HepG2 (cell line): ENCODE data around the gene DFFA. TPM values are rescaled to one million over a fixed set of nuclear protein-coding genes. Genes with fewer than 3 reads are reported as not detected.

ENCODE experiments used
- E2F5 ChIP-seq: sonication (generic); formaldehyde crosslinking; conservative IDR thresholded peaks from 2 replicates; pipeline ENCODE4 v1.4.0; 2020; ENCODE audit warnings: missing genetic modification reagents
- GATAD1 ChIP-seq: IDR thresholded peaks from 2 replicates; pipeline ENCODE4 v1.6.1; 2016; ENCODE audit warnings: missing genetic modification reagents, missing compliant biosample characterization
- HDAC2 ChIP-seq: sonication (generic); formaldehyde crosslinking; IDR thresholded peaks from 2 replicates; pipeline ENCODE4 v1.4.0; 2020; ENCODE audit warnings: missing genetic modification reagents
- MED8 ChIP-seq: sonication (generic); formaldehyde crosslinking; IDR thresholded peaks from 2 replicates; pipeline ENCODE4 v1.8.1; 2023; ENCODE audit warnings: mild to moderate bottlenecking, missing genetic modification reagents; ENCODE audit not compliant: insufficient replicate concordance
- MEIS2 ChIP-seq: sonication (generic); formaldehyde crosslinking; IDR thresholded peaks from 2 replicates; pipeline ENCODE4 v1.9.0; 2021; ENCODE audit warnings: mild to moderate bottlenecking, missing genetic modification reagents
- NFIB ChIP-seq: sonication (generic); formaldehyde crosslinking; IDR thresholded peaks from 2 replicates; pipeline ENCODE4 v1.9.0; 2021; ENCODE audit warnings: missing genetic modification reagents, mild to moderate bottlenecking, borderline replicate concordance
- PRDM15 ChIP-seq: sonication (generic); formaldehyde crosslinking; IDR thresholded peaks from 2 replicates; pipeline ENCODE4 v1.4.0; 2020; ENCODE audit warnings: missing genetic modification reagents
- TEAD3 ChIP-seq: optimal IDR thresholded peaks from 2 replicates; pipeline ENCODE3; 2016; ENCODE audit warnings: borderline replicate concordance
- ZNF18 ChIP-seq: sonication (generic); formaldehyde crosslinking; IDR thresholded peaks from 2 replicates; pipeline ENCODE4 v1.8.0; 2022; ENCODE audit warnings: mild to moderate bottlenecking, missing genetic modification reagents; ENCODE audit not compliant: insufficient replicate concordance
- ZNF362 ChIP-seq: sonication (generic); formaldehyde crosslinking; IDR thresholded peaks from 2 replicates; pipeline ENCODE4 v1.4.0; 2020; ENCODE audit warnings: missing genetic modification reagents, mild to moderate bottlenecking, borderline replicate concordance
- ZNF484 ChIP-seq: sonication (generic); formaldehyde crosslinking; IDR thresholded peaks from 2 replicates; pipeline ENCODE4 v1.5.1; 2020; ENCODE audit warnings: mild to moderate bottlenecking, low read depth, missing genetic modification reagents, borderline replicate concordance
- polyA plus RNA-seq, 8 experiments: library from polyadenylated mRNA; depleted of rRNA in 3 of 8; stranded (reverse) in 7 of 8; unstranded in 1 of 8; fragments of >200 nt; fragmentation: Illumina TruSeq in 4 of 8; extraction: Trizol in 4 of 8; gene quantifications; 2 replicates each; pipeline versions ENCODE4 v1.2.1 to v1.2.3, GENCODE V29; 2011 to 2016; ENCODE audit warnings: low read depth in 4 of 8, missing spikeins in 1 of 8, mixed read lengths in 1 of 8; ENCODE audit not compliant: insufficient read depth in 1 of 8
- total RNA-seq, 5 experiments: library from RNA; depleted of rRNA; stranded (reverse); fragments of >200 nt; fragmentation: Illumina TruSeq; extraction: Trizol; gene quantifications; 2 replicates each; pipeline ENCODE4 v1.2.3, GENCODE V29; 2016; ENCODE audit warnings: low read depth in 1 of 5
- TF ChIP-seq, protein P1 (sequence below), 2 experiments: fragments of 450-650 bp in 1 of 2; sonication (generic) in 1 of 2; formaldehyde crosslinking; IDR thresholded peaks; 2 replicates each; pipeline versions ENCODE4 v1.5.0 to v1.8.0; 2020 to 2022; ENCODE audit warnings: mild to moderate bottlenecking in 1 of 2, missing genetic modification reagents in 1 of 2
- TF ChIP-seq, protein P2 (sequence below): sonication (generic); formaldehyde crosslinking; IDR thresholded peaks from 2 replicates; pipeline ENCODE4 v1.5.0; 2020; ENCODE audit warnings: mild to moderate bottlenecking, missing genetic modification reagents, borderline replicate concordance
- TF ChIP-seq, protein P3 (sequence below): sonication (generic); formaldehyde crosslinking; IDR thresholded peaks from 2 replicates; pipeline ENCODE4 v1.8.0; 2022; ENCODE audit warnings: mild to moderate bottlenecking, missing genetic modification reagents, borderline replicate concordance

DFFA gene
- total and polyA plus RNA-seq, 2 of the 13 experiments (the other 11 are each of a cell fraction or from before 2014, with no cell fraction given): 16.5 to 33.9 TPM

DNA sequence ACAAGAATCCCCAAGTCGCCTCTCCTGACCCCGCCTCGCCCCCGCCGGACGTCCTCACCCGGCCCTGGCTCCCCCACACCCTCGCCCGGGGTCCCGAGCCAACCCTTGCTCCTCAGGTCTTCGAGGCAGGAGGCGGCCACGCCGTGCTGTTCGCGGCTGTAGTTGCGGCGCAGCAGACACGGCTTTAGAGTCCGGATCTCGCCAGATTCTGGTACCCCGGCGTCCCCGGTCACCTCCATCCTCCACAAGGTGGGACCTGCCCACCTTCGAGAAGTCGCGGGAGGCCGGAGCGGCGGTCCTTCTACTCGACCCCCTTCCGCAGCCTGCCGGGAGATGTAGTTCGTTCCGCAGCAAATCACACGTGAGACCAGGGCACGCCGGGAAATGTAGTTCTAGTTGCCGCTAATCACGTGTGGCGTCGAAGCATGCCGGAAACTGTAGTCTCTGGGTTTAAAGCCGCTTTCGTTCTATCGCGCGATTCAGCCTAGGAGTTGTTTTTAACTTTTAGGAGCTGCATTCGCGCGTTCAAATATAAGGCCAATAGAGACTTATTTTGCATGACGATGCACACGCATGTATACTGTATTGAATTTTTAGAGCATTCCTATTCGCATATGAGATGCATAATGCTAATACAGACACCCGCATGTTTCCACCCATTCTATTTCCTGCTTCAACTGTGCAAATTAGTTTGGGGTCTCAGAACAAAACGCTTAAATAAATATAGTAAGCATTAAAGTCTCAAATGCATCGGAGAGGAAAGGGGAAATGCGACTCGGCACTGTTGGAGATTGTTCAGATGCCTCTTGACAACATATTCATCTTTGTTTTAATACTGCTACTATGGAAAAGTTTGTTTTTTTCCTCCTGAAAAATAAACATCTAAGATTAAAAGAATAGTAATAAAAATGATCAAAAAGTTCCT lies at the start of gene DFFA (continued):
- TF ChIP-seq PRDM15 (CRISPR knock-in tag) (0 out of 2 replicates have a peak, but pooled peaks have one; percentile 26), E2F5 (CRISPR knock-in tag) (no peak), HDAC2 (CRISPR knock-in tag) (peak; percentile 85), MED8 (peak; percentile 28), MEIS2 (peak; percentile 45; the same call in 1 of the 2 replicates), ZNF362 (CRISPR knock-in tag) (no peak), GATAD1 (CRISPR knock-in tag) (peak; percentile 94), ZNF484 (CRISPR knock-in tag) (no peak), TEAD3 (peak; percentile 87), ZNF18 (CRISPR knock-in tag) (peak; percentile 82), NFIB (CRISPR knock-in tag) (no peak)
- TF ChIP-seq, protein P1, sequence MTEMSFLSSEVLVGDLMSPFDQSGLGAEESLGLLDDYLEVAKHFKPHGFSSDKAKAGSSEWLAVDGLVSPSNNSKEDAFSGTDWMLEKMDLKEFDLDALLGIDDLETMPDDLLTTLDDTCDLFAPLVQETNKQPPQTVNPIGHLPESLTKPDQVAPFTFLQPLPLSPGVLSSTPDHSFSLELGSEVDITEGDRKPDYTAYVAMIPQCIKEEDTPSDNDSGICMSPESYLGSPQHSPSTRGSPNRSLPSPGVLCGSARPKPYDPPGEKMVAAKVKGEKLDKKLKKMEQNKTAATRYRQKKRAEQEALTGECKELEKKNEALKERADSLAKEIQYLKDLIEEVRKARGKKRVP (CRISPR knock-in tag; IDR thresholded peaks at IDR 0.05): no peak
- TF ChIP-seq, protein P2, sequence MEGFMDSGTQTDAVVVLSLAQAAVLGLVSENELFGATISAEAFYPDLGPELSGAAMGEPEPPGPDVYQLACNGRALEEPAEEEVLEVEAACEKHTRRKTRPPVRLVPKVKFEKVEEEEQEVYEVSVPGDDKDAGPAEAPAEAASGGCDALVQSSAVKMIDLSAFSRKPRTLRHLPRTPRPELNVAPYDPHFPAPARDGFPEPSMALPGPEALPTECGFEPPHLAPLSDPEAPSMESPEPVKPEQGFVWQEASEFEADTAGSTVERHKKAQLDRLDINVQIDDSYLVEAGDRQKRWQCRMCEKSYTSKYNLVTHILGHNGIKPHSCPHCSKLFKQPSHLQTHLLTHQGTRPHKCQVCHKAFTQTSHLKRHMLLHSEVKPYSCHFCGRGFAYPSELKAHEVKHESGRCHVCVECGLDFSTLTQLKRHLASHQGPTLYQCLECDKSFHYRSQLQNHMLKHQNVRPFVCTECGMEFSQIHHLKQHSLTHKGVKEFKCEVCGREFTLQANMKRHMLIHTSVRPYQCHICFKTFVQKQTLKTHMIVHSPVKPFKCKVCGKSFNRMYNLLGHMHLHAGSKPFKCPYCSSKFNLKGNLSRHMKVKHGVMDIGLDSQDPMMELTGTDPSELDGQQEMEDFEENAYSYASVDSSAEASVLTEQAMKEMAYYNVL (CRISPR knock-in tag): peak; percentile 51; the same call in 1 of the 2 replicates
- TF ChIP-seq, protein P3, sequence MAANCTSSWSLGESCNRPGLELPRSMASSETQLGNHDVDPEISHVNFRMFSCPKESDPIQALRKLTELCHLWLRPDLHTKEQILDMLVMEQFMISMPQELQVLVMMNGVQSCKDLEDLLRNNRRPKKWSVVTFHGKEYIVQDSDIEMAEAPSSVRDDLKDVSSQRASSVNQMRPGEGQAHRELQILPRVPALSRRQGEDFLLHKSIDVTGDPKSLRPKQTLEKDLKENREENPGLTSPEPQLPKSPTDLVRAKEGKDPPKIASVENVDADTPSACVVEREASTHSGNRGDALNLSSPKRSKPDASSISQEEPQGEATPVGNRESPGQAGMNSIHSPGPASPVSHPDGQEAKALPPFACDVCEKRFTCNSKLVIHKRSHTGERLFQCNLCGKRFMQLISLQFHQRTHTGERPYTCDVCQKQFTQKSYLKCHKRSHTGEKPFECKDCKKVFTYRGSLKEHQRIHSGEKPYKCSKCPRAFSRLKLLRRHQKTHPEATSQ (CRISPR knock-in tag): no peak
